GM18526 (cell line): ENCODE data around the gene TBC1D24.

ENCODE experiments used
- POLR2A ChIP-seq: IDR thresholded peaks from 3 replicates; pipeline ENCODE4 v1.6.1; 2011; ENCODE audit not compliant: insufficient read length; ENCODE audit errors: extremely low read depth

The TBC1D24 gene

GRCh38 chr16:2520784-2521531 is 46.0 kb downstream of the TBC1D24 start:
- no peak for TF ChIP-seq POLR2A

- no peak for TF ChIP-seq POLR2A
Observed at GRCh38 chr16:2523801-2524231, 48.9 kb downstream of the TBC1D24 start.

- no peak for TF ChIP-seq POLR2A
Observed at GRCh38 chr16:2524339-2524938, 49.5 kb downstream of the TBC1D24 start.

- TF ChIP-seq POLR2A: no peak
Observed at GRCh38 chr16:2526135-2526534, 51.2 kb downstream of the TBC1D24 start.

GRCh38 chr16:2527071-2527783 is 52.3 kb downstream of the TBC1D24 start:
- TF ChIP-seq POLR2A: no peak

- no peak for TF ChIP-seq POLR2A
Observed at GRCh38 chr16:2527784-2528100, 52.8 kb downstream of the TBC1D24 start.

- TF ChIP-seq POLR2A: no peak
Observed at GRCh38 chr16:2528161-2529060, 53.5 kb downstream of the TBC1D24 start.

- TF ChIP-seq POLR2A: no peak
Observed at GRCh38 chr16:2529061-2529931, 54.4 kb downstream of the TBC1D24 start.

- TF ChIP-seq POLR2A: no peak
Observed at GRCh38 chr16:2529961-2530628, 55.2 kb downstream of the TBC1D24 start.

GRCh38 chr16:2530629-2531318 is 55.8 kb downstream of the TBC1D24 start:
- no peak for TF ChIP-seq POLR2A

GRCh38 chr16:2531371-2531695 is 56.4 kb downstream of the TBC1D24 start, which contains the start of gene CEMP1:
TSS of gene CEMP1 (minus strand) at chr16:2531408. CDS start at chr16:2531073, 335 bp downstream.
- no peak for TF ChIP-seq POLR2A

GRCh38 chr16:2531696-2532493 is 57.0 kb downstream of the TBC1D24 start:
- TF ChIP-seq POLR2A: peak; percentile 71
